CD4-positive, alpha-beta T cell (primary cell): ENCODE results near the gene TENM4. TPM values are rescaled to one million over a fixed set of nuclear protein-coding genes. Genes with fewer than 3 reads are reported as not detected.
A peak's percentile ranks its signal among the peaks of the same experiment; 100 is the strongest.

ENCODE experiments used
- ATAC-seq: fragments of 200-7000 bp; cut with Tn5 transposase; one replicate; pipeline ENCODE4 v1.10.0; 2022; ENCODE audit warnings: mild to moderate bottlenecking; ENCODE audit not compliant: poor library complexity
- CTCF ChIA-PET: fragments of 350-600 bp; sonication (Branson Sonifier 250); formaldehyde crosslinking; loops from one replicate; lab custom pipeline; 2021; ENCODE audit warnings: antibody characterized with exemption, inconsistent platforms; lab: Charles Lee
- POLR2A ChIA-PET: fragments of 350-600 bp; sonication (Branson Sonifier 250); formaldehyde crosslinking; loops from one replicate; lab custom pipeline; 2021; ENCODE audit warnings: antibody characterized with exemption, inconsistent platforms; lab: Charles Lee
- DNase-seq, 14 experiments: peaks; one replicate each; pipeline ENCODE4 v3.0.0-alpha.2; 2013 to 2020; ENCODE audit warnings: mixed read lengths in 2 of 14
- H3K27ac ChIP-seq, 2 donors: one replicate each; pipeline versions ENCODE4 v1.5.1 to v1.7.0; 2013; ENCODE audit warnings: low read length in 2 of 2, low read depth in 1 of 2, mild to moderate bottlenecking in 1 of 2
- H3K27me3 ChIP-seq, 2 experiments: 1 replicate in 1 of 2; 2 replicates in 1 of 2; pipeline versions ENCODE4 v1.6.1 to v1.7.0; 2013; ENCODE audit warnings: low read length in 2 of 2, control low read depth in 1 of 2, mild to moderate bottlenecking in 1 of 2, moderate library complexity in 1 of 2; ENCODE audit not compliant: insufficient read depth in 2 of 2, control insufficient read depth in 1 of 2
- H3K36me3 ChIP-seq: one replicate; pipeline ENCODE4 v1.6.1; 2013; ENCODE audit warnings: low read length, control low read depth; ENCODE audit not compliant: insufficient read depth
- H3K4me1 ChIP-seq: one replicate; pipeline ENCODE4 v1.6.1; 2013; ENCODE audit warnings: low read length, control low read depth; ENCODE audit not compliant: insufficient read depth
- H3K4me3 ChIP-seq: one replicate; pipeline ENCODE4 v1.5.1; 2013; ENCODE audit warnings: mild to moderate bottlenecking, low read length, moderate library complexity
- H3K9me3 ChIP-seq, 2 experiments: 1 replicate in 1 of 2; 2 replicates in 1 of 2; pipeline versions ENCODE4 v1.6.1 to v1.7.0; 2013; ENCODE audit warnings: low read length in 2 of 2, mild to moderate bottlenecking in 2 of 2, control low read depth in 1 of 2, moderate library complexity in 1 of 2; ENCODE audit not compliant: control insufficient read depth in 1 of 2, insufficient read depth in 1 of 2
- H3K27ac Mint-ChIP-seq: one replicate; pipeline ENCODE4 v1.8.0; 2020; ENCODE audit warnings: mixed read lengths
- H3K27me3 Mint-ChIP-seq: one replicate; pipeline ENCODE4 v1.8.0; 2021; ENCODE audit warnings: mixed read lengths
- H3K36me3 Mint-ChIP-seq: one replicate; pipeline ENCODE4 v1.8.0; 2021; ENCODE audit warnings: low read depth, mixed read lengths
- H3K4me1 Mint-ChIP-seq: one replicate; pipeline ENCODE4 v1.8.0; 2021; ENCODE audit warnings: low read depth, mixed read lengths
- H3K4me3 Mint-ChIP-seq: one replicate; pipeline ENCODE4 v1.8.0; 2020; ENCODE audit warnings: mild to moderate bottlenecking, mixed read lengths
- H3K9me3 Mint-ChIP-seq: one replicate; pipeline ENCODE4 v1.8.0; 2020; ENCODE audit warnings: mixed read lengths
- intact Hi-C, 2 experiments: fragments of 100-400 bp; cut with DNase I in 1 of 2; cut with micrococcal nuclease in 1 of 2; formaldehyde crosslinking; loops; one replicate each; pipeline versions ENCODE4 v1.15.1 to v1.9.0; 2023 to 2025; cut with DNase I, micrococcal nuclease
- total RNA-seq, 174 experiments: library from RNA in 2 of 174; stranded (reverse) in 2 of 174; gene quantifications; one replicate each; pipeline ENCODE4 v1.2.3 and lab custom pipeline; 2021 to 2026
- TF ChIP-seq, protein P1 (sequence below): fragments of 200-600 bp; IDR thresholded peaks from one replicate; pipeline ENCODE4 v1.8.0; 2022; ENCODE audit warnings: antibody characterized with exemption, mild to moderate bottlenecking

TENM4 gene
- total RNA-seq, 2 experiments from 2014 or later: 0.22 to 0.31 TPM

DNA sequence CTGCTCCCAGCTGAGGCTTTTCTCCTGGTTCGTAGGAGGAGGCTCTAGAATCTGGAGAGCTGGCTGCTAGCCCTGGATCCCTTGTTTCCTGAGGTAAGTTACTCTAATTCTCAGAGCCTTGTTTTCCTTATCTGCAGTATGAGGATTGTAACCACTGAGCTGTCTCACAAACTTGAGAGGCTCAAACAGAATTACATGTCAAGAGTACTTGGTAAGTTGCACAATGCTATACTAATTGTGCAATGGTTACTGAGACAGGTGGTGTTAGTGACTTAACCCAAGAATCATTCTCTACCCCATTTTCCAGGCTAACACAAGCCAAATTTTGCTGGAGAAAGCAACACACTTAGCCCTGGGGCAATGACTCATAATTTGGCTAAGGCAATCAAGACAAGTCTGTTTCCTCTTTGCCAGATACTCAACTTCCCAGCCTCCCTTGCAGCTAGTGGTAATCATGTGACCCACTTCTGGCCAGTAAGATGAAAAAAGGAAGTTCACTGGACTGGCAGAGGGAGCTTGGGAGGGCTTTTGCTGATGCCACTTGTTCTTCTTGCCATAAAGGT, 348.0 kb downstream of the TENM4 start:
- Mint-ChIP-seq H3K4me1 (no peaks in the 10 kb centered on the region), H3K9me3 (no peaks in the 10 kb centered on the region), H3K36me3 (no peaks in the 10 kb centered on the region), H3K27me3 (peaks cover 7% of the 10 kb centered on the region), H3K27ac (no peak overlapping the region), H3K4me3 (no peak overlapping the region)
- DNase-seq: peak in 1 of 14 experiments; percentile 6
- TF ChIP-seq, protein P1, sequence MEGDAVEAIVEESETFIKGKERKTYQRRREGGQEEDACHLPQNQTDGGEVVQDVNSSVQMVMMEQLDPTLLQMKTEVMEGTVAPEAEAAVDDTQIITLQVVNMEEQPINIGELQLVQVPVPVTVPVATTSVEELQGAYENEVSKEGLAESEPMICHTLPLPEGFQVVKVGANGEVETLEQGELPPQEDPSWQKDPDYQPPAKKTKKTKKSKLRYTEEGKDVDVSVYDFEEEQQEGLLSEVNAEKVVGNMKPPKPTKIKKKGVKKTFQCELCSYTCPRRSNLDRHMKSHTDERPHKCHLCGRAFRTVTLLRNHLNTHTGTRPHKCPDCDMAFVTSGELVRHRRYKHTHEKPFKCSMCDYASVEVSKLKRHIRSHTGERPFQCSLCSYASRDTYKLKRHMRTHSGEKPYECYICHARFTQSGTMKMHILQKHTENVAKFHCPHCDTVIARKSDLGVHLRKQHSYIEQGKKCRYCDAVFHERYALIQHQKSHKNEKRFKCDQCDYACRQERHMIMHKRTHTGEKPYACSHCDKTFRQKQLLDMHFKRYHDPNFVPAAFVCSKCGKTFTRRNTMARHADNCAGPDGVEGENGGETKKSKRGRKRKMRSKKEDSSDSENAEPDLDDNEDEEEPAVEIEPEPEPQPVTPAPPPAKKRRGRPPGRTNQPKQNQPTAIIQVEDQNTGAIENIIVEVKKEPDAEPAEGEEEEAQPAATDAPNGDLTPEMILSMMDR: no peak
- Histone ChIP-seq H3K4me1 (no peaks in the 10 kb centered on the region), H3K27ac (no peak overlapping the region), H3K36me3 (no peaks in the 10 kb centered on the region), H3K27me3 (no peaks in the 10 kb centered on the region), H3K4me3 (no peak overlapping the region), H3K9me3 (peaks cover 0 to 6% of the 10 kb centered on the region in 2 experiments)
- POLR2A ChIA-PET: no interaction called here
- CTCF ChIA-PET: no interaction called here
- intact Hi-C loops: no loop called here
- no peak for ATAC-seq

DNA sequence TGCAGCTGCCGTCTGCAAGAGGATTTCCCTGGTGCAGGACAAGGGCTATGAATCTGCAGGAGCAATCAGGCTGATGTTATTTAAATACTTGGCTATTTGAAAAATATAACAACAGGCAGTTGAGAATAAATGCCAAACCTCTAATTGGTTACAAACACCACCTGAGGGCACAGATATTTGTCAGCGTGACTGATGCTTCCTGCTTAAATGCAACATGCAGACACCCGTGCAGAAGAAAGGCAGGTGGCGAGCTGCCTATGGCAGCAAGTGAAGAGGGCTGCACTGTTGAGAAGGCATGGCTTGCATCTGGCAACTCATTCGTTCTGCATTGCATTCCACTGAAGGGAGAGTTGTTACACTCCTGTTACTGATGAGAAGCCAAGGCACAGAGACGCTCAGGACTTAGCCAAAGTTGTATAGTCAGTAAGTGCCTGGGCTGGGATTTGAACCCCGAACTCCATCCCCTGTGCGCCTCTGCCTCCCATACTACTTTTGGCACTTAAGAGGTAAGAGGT, 350.6 kb downstream of the TENM4 start:
- Histone ChIP-seq H3K4me1 (no peaks in the 10 kb centered on the region), H3K27ac (no peak overlapping the region), H3K9me3 (peaks cover 0 to 6% of the 10 kb centered on the region in 2 experiments), H3K27me3 (no peaks in the 10 kb centered on the region), H3K4me3 (no peak overlapping the region), H3K36me3 (no peaks in the 10 kb centered on the region)
- Mint-ChIP-seq H3K4me1 (no peaks in the 10 kb centered on the region), H3K27ac (no peak overlapping the region), H3K9me3 (no peaks in the 10 kb centered on the region), H3K4me3 (no peak overlapping the region), H3K27me3 (no peaks in the 10 kb centered on the region), H3K36me3 (no peaks in the 10 kb centered on the region)
- ATAC-seq (no peak), DNase-seq (no peak)
- TF ChIP-seq, protein P1: no peak
- CTCF ChIA-PET: no interaction called here
- POLR2A ChIA-PET: no interaction called here
- intact Hi-C loops: no loop called here

DNA sequence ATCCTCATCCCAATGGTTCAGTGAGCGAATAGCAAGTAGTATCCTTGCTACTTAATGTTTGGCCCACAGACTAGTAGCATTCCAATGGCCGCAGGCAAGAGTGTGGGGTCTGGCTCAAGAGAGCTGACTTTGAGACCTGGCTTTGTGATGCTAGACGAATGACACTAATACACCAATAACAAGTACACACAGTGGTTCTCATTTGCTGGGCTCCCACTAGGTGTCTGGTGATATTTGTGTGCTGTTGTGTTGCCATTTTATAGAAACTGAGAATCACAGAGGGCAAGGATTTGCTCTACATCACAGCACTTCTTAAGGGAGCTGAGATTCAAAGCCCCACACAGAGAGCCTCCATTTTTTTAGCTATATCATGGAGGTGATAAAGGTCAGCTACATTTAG, 351.2 kb downstream of the TENM4 start:
- Mint-ChIP-seq H3K27ac (no peak overlapping the region), H3K4me1 (no peaks in the 10 kb centered on the region), H3K36me3 (no peaks in the 10 kb centered on the region), H3K27me3 (no peaks in the 10 kb centered on the region), H3K9me3 (no peaks in the 10 kb centered on the region), H3K4me3 (no peak overlapping the region)
- POLR2A ChIA-PET: no interaction called here
- H3K27me3 ChIP-seq: no peaks in the 10 kb centered on the region
- no peaks in the 10 kb centered on the region for H3K4me1 ChIP-seq
- intact Hi-C loops: no loop called here
- H3K36me3 ChIP-seq: no peaks in the 10 kb centered on the region
- peaks cover 0 to 2% of the 10 kb centered on the region in 2 experiments for H3K9me3 ChIP-seq
- no peak overlapping the region for H3K4me3 ChIP-seq
- ATAC-seq (no peak), DNase-seq (no peak)
- TF ChIP-seq, protein P1: no peak
- CTCF ChIA-PET: no interaction called here
- no peak overlapping the region for H3K27ac ChIP-seq
